Fibroblast of upper back skin (primary cell): ENCODE measurements around the gene GNAQ.
A peak's percentile ranks its signal among the peaks of the same experiment; 100 is the strongest.
"Not testable (repeated sequence)": the region's sequence is repeated elsewhere in the genome, so short reads cannot be mapped to it uniquely, and the experiment has no call there.

Experiments
- DNase-seq: peaks from one replicate; pipeline ENCODE4 v3.0.0-alpha.2; 2013

The GNAQ gene

DNA sequence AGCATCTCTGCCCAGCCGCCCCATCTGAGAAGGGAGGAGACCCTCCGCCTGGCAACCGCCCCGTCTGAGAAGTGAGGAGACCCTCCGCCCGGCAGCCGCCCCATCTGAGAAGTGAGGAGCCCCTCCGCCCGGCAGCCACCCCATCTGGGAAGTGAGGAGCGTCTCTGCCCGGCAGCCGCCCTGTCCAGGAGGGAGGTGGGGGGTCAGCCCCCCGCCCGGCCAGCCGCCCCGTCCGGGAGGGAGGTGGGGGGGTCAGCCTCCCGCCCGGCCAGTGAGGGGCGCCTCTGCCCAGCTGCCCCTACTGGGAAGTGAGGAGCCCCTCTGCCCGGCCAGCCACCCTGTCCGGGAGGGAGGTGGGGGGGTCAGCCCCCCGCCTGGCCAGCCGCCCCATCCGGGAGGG is 270.7 kb downstream of the GNAQ start:
- not testable (repeated sequence) for DNase-seq

DNA sequence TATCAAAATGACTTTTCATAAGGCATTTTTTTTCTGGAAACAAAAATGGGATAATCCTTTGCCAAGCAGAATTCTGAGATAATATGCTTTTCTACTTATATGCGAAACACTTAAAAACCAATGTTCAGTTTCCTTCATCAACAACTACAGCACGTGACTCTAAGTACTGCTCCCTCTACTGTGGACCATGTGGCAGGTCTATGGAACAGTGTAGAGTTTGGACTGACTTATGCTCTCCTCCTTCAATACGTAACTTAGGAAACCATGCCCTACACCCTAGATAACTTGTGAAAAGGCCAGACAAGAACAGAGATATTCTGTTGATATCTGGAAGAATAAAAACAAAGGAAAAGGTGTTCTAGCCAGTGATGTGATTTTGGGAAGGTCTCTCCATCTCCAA is 272.2 kb downstream of the GNAQ start:
- no peak for DNase-seq

DNA sequence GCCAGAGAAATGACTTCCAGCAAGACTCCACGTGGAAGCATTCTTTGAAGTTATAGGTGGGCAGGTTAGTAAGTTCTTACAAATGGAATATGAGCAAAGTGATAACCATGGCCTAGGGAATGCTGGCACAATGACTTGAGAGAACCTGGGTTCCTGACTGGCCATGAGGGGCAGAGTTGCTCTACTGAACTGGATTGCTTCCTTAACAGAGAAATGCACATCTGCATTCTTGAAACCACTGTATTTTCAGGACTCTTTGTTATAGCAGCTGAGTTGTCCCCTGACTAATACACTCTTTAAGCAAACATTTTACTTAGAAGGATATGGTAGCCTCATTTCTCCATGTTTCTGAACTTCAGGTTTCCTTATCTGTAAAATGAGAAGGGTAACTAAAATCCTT is 275.2 kb downstream of the GNAQ start:
- no peak for DNase-seq

DNA sequence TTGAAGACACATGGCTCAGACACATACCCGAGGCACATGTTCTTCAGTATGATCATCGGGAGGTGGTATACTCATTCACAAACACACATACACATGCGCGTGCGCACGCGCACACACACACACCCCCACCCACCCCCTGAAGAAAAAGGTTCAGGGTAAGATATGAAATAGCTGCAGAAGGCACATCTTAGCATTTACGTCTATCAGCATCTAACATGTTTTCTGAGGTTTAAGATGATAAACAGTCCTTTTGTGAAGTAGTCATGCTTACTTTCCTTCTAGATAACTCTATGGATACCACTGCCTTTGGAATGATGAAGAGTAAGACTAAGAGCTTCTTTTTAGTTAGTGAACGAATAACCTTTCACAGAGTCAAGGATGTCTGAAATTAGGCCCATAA is 278.4 kb downstream of the GNAQ start:
- no peak for DNase-seq

DNA sequence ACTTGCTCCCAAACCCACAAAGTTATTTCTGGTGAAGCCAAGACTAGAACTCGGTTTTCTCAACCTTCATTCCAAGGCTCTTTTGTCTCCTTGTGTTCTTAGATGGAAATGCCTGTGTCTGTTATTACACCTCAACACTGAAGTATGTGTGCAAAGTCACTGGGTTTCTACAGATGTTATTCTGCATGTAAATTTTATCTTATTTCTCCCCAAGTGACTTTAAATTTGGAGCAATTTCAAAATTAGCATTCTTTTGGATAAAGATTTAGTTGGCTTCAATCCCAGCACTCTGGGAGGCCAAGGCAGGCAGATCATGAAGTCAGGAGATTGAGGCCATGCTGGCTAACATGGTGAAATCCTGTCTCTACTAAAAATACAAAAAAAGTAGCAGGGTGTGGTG is 279.1 kb downstream of the GNAQ start:
- DNase-seq = peak; percentile 98

DNA sequence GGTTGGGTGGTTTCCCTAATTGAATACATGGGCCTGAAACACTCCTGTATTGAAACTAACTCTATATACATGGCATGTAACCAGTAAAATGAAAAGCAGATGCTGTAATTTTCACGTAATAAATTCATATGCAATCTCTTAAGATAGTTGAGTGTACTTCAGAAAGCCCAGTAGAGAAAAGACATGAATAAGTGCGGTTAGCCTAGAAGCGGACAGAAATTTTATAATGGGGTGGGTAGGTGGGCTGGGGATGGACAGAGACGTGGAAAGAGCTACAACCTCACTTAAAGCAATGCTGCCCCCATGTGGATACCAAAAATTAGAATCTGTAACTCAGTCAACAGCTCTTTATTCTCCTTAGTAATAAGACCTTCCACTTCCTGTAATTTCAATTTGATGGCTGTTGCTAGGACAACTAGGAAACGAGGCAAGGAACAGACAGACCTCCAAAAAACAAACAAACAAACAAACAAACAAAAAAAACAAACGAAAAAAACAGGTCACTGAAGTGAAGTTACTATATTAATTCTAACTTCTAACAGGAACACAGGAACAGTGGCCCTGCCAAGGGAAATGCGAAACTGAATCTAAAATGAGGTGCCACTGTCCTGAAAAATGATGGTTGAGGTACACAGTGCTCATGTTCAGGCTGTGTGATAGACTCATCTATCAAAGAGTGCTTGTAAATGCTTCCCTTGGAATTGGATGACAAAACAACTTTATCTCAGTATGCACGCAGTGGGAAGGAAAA is 280.1 kb downstream of the GNAQ start:
- peak; percentile 97 for DNase-seq

DNA sequence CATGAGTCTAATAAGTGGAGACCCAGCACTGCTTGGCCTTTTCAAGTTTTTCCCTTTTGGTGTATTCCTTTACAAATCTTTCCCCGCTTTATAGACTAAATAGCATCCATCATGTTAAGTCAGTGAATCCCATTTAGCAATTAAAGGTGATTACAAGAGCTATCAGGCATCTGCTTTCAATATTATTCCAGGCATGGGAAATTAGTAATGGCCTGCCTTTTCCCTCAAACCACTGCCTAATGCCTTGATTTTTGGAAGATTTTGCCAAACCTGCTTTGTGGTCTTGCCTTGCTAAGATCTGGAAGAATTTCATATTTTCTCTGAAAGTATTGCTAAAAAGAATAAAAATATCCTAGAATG is 280.6 kb downstream of the GNAQ start:
- no peak for DNase-seq

DNA sequence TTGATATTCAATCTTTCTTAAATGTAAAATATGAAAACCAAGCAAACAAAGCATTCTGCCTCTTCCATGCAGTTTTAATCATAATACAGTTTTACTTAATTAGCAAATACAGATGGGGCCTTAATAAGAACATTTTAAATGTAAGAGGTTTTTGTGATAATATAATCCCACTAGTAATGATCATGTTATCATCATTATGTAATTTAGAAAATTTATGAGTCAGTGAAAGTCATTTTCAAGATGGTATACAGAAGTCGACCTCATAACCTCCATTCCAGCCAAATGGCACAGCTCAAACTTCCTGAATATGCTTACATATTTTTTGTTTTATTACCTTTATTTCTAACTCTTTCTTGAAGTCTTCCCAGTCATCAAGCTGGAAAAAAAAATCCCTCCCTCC is 281.3 kb downstream of the GNAQ start:
- DNase-seq = peak; percentile 54

DNA sequence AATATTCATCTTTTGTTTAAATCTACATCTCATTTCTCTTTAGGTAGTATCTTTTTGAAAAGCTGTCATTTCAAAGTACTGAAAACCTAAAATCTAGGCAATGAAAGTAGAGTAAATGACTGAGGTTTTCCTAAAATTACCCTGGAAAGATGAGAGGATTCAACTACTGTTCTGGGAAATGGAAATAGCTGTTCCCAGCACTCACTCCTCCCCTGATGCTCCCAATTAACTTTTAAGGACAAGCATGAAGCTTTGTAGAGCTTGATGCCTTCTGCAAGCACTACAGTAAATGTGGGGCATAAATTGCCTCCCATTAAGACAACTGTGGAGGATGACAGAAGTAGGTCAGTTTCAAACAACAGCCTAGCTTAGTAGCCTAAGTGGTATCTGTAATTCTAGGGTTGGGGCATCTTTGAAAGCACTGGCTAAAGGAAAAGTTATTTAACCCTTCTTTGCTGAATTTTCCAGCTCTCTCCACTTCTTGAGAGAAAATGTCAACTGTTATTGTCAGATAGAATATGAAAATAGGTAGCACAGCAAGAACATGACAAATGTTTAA is 283.3 kb downstream of the GNAQ start:
- DNase-seq = no peak

DNA sequence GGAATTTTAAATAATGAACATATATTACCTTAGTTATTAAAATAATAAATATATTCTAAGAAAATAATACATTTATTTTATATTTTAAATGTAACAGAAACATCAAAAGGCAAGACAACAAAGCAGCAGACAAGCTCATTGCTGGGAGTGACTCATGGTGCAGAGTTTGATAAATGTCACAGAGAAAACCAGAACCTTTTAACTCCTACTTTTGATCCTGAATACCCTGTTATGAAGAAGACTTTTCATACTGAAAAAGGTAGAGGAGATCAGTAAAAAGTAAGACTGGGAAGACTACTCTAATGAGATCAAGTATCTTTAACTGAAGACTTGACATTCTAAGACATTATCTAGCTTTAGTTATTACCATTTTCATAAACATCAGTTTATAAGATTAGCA is 284.4 kb downstream of the GNAQ start:
- DNase-seq = no peak

DNA sequence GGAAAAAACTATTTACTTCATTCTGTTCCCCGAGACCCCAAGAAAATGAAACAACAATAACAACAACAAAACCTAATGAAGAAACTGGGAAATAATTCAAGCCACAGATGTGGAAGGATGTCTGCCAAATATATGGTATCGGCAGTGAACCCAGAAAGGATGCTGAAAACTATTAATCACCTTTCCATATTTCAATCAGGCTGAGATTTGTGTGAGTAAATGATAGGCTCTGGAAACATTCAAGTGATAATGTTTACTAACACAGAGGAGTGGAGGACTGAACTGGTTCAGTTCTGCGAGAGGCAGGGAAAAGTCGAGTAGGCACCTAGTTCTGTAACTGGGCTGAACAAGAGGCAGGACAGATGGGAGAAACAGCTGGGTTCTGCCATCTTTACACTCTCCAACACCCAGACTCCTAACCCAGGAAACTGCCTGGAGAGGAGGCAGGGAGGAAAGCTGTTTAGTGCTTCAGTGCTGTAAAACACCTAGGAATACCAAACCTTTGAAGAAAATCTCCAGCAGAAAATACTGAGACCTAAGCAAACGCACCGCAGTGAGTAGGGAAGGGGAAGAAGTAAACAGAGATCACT is 286.7 kb downstream of the GNAQ start:
- DNase-seq = no peak

DNA sequence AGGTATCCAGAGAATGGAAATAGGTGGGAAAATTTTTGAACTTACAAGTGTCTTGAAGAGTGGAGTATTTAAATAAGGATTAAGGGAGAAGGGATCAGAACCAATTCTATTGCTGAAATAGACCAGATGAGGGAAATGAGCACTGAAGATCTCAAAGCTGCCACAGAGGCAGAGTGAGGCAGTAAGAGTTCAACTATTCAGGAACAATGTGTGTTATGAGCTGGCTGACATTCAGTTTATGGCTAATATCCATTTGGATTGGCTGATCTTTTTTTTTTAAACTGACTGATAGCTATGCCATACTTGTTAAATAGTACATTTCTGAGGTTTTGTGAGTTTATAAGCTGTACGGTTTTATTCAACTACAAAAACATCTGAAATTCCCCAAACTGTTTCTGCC is 288.2 kb downstream of the GNAQ start:
- peak; percentile 76 for DNase-seq

DNA sequence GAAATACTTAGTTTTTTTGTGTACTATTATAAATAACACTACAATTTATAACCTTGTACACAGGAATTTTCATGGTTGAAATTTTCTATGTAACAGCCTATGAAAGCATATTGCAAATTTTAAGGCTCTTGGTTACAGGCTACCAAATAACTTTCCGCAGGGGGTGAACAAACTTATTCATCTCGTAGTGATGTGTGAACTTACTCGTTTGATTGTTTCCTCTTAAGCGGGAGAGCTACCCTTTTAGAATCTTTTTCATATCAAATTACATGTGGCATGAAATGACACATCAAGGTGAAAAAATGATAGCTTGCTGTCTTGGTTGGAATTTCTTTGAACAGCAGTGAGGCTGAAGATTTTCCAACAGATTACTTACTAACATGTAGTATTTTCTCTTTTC is 292.7 kb downstream of the GNAQ start:
- DNase-seq = no peak

DNA sequence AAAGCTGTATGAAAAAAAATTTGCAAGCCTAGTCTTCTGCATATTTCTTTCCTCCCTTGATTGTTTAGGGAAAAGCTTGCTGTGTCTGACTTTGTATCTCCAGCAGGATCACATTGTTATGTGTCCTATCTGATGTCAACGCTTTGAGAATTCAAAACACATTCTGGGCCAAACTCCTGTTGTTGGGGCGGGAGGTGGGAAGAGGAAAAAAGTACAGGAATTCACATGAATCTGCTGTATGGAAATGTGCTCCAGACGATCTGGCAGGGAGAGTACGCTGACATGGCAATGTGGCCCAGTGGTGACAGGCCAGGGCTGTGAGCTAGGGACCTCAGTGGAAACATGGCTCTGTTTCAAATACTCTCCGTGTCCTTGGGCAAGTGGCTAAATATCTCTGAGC is 296.1 kb downstream of the GNAQ start:
- peak; percentile 59 for DNase-seq

DNA sequence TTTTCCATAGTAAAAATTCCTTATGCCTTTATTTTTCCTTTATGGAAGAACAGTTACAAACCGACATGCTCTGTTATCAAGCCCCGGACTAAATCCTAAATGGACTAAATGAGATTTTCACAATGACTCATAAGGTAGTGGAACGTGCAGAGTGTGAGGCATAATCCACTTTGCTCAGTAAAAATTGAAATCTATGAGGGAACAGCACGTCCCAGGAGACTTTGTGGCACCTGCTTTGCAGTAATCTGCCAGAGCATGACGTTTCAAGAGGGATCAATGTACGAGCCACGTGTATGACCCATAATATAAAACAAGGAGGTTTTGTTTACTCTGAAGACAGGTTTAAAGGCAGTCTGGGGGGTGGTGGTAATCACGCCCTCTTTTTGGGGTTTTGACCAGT is 299.7 kb downstream of the GNAQ start:
- no peak for DNase-seq

DNA sequence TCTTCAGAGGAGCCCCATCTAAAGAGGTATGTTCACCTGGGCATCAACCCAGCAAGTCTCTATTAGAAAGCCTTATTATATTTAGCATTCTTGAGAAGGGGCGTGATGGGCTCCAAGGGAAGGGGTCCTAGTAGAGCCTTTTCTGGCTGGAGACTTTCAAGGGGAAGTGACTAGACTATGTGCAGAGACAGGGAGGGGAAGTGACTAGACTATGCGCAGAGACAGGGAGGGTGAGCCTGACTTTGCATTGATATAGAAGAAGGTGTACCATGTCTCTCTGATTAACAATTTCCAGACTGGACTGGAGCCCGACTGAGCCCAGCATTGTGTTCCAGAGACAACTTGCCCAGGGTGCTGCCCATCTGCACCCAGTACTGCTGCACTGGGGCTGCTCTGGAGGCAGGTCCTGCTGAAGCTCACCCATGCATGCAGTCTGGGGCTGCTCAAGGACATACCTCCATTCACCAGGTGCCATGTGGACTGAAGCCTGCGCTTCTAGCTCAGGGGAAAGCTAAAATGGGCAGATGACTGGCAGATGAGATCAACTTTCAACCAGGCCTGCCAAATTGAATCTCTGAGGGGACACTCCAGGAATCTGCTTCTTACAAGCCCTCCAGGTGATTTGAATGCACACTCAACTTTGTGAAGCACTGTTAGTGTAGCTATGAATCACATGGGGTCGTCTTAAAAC is 300.5 kb downstream of the GNAQ start:
- DNase-seq = no peak

DNA sequence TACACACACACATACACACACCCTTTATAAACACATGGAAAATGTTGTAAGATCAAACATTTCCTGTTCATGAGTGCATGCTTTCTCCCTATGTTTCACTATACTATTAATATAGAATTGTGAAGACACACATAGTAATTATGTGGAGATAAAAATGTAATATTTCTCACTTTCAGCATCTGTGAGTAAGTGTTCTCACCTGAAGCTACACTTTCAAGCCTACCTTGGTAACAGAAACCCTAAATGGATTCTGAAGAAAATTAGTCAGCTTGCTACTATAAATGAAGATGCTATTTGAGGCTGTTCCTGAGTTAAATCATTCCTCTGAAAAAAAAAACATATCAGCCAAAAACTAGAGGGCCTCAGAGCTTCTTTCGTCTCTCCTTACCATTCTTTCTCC is 302.4 kb downstream of the GNAQ start:
- no peak for DNase-seq

DNA sequence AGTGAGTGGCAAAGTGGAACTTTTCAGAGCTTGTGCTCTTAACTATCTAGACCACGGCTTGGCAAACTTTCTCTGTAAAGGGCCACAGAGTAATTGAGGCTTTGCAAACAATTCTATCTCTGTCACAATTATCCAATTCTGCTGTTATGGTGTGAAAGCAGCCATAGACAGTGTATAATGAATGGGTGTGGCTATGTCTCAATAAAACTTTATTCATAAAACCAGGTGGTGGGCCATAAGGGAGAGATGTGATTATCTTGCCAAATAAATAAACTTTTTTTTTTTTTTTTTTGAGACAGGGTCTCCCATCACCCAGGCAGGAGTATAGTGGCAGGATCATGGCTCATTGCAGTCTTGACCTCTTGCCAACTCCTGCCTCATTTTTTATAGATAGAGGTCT is 304.8 kb downstream of the GNAQ start:
- DNase-seq = no peak

DNA sequence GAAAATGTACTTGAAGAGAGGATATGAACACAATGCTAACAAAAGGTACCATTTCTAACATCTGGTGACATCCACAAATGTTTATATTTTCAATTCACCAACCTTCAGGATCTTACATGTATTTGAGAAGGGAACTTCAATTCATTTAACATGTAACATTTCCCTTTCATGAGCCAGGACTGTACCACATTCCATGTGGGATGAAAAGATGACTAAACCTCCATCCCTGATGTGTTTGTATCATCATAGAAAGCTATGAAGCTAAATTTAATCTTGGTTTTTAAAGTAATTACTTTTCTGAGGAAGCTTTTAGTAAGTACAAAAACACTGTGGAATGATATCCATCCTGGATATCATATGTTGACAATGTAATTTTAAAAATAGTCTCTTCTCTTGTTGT is 305.3 kb downstream of the GNAQ start:
- peak; percentile 50 for DNase-seq

DNA sequence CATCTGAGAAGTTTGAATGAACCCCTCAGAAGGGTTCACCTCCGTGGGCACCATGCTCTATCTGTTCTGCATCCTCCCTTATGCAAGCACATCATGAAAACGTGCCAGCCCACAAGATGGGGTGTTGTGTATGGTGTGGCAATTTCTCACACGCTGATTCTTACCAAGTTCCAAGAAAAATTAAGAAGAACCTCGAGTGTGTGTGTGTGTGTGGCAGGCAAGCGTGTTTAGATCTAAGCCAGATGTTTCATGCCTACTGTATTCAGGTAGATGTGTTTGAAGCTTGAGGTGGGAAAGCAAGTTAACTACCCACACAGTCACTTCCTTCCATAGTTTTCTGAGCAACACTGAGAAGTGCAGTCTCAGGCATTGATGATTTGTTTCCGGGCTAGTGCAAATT is 305.8 kb downstream of the GNAQ start:
- no peak for DNase-seq

DNA sequence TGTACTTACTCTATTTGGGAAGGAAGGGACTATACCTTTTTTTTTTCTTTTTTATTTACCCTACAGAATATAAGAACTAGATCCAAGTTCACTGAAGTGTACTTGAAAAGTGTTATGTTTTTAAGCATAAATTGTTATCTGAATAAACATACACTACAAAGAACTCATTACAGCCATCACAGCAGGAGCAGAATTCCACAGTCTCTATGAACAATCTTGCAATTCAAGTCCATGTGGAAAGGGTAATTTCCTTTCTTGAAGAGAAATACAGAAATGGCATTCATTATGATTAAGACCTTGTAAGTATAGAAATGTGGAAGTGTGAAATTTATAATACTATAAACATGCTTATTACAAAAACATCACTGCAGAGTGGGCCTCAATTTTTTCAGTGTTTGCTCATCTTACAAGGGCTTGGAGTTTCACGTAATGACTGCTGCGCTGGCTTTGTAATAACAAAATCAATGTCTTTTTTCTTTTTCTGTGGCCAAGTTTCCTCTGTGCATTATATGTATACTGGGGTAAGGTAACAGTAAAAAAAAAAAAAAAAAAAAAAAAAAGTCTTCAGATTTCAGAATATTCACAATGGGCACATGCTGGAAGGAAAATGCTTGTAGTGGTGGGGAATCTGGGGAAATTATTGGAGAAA is 306.4 kb downstream of the GNAQ start:
- no peak for DNase-seq

DNA sequence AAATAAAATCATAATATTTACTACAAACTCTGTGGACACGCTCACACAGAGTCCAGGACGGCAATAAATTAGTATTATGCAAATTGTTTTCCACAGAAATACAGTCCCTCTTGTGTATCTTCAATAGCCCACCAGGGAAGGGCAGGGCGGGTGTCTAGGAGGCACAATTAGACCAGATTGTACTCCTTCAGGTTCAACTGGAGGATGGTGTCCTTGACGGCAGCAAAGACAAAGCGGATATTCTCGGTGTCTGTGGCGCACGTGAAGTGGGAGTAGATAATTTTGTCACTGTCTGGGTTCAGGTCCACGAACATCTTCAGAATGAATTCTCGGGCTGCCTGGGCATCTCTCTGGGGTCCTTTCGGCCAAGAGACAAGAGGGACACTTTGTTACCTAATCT is 310.5 kb downstream of the GNAQ start:
- not testable (repeated sequence) for DNase-seq

DNA sequence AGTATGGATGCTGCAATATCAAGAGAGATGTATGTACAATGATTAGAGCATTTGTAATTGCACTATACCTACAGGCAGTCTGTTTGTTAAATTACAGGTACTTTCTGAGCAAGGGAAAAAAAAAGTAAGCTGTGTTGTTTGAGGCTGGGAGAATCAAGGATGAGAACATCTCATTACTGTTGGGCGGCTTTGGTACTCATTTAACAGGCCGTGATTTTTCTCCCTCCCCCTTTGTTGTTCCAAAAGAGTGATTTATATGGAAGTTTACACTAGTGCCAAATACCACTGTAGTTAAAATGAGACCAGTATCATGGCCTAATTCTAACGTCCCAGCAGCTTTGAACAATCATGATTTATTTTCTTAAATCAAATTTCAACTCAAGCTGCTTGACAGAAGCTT is 312.3 kb downstream of the GNAQ start:
- no peak for DNase-seq

DNA sequence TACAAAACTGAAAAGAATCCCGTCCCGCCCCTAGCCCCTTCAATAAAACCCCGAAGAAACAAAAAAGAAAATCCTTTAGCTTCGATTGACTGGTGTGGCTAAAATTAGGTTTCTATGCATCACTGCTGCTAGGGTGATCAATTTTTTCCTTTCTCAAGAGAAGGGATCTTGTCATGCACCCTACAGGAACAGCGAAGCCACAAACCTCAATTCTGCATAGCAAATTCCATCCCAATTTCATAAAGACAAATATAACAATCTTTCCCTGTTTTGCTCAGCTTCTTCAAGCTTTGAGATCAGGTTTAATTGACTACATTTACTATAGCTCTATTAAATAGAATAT is 313.3 kb downstream of the GNAQ start:
- DNase-seq = peak; percentile 58
